ENCODE data around the gene CRYBA2. TPM values are rescaled to one million over a fixed set of nuclear protein-coding genes. Genes with fewer than 3 reads are reported as not detected.

The CRYBA2 gene
- total RNA-seq, 1 experiment from 2014 or later, result not detected

DNA sequence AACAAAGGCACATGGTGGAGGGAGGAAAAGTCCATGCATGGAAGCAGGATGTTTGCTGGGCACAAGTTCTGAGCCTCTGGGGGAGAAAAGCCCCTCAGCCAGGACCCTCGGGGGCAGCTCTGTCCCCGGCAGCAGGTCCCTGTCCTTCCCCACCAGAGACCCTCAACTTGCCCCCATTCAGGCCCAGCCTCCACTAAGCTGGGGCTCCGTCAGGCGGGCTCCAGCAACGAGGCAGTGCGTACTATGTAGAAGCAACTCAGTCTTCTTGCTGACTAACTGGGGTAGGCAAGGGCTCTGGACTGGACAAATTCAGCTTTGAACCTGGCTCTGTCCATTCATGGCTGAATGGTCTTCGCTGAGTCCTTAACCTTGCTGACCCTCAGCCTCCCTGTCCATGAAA is 25.1 kb upstream of the CRYBA2 start:
- Histone ChIP-seq H3K27ac (ENCODE audit: low read length) (no peak overlapping the region), H3K4me1 (ENCODE audit: control insufficient read depth, insufficient read depth, low read length) (no peaks in the 10 kb centered on the region), H3K36me3 (ENCODE audit: control insufficient read depth, insufficient read depth, low read length) (no peaks in the 10 kb centered on the region), H3K9me3 (ENCODE audit: control insufficient read depth, insufficient read depth, low read depth, low read length) (no peaks in the 10 kb centered on the region), H3K4me3 (ENCODE audit: low read depth in 2 of 2, low read length in 2 of 2) (no peak overlapping the region), H3K27me3 (ENCODE audit: control insufficient read depth, insufficient read depth, low read length) (no peaks in the 10 kb centered on the region)
- no peak for TF ChIP-seq REST (IDR thresholded peaks at IDR 0.05; ENCODE audit: insufficient read depth in 1 of 2, low read depth in 2 of 2, low read length in 1 of 2)
- no peak for TF ChIP-seq TCF7L2 (IDR thresholded peaks at IDR 0.05; ENCODE audit: low read depth, low read length)
- no peak for TF ChIP-seq SIN3A (IDR thresholded peaks at IDR 0.05; ENCODE audit: borderline replicate concordance, insufficient read depth, low read depth, low read length)
- no peak for TF ChIP-seq POLR2AphosphoS5 (IDR thresholded peaks at IDR 0.05; ENCODE audit: low read depth, low read length)
- no peak for TF ChIP-seq CTCF (IDR thresholded peaks at IDR 0.05)
- DNase-seq (ENCODE audit: low read depth, low spot score) (no peak), ATAC-seq (no peak)
- POLR2A ChIA-PET, result no interaction called here
- intact Hi-C loops (cut with micrococcal nuclease; ENCODE audit: unreplicated experiment) (no loop called here), in situ Hi-C loops (cut with HindIII; ENCODE audit: low pct_unique_long_range_greater_than_20kb, low sequenced_read_pairs) (no loop called here)
- no TSS peak for BruUV-seq (replicated peaks)
- CTCF ChIA-PET, result no interaction called here

- in situ Hi-C loops (cut with HindIII; ENCODE audit: low pct_unique_long_range_greater_than_20kb, low sequenced_read_pairs), result no loop called here
- BruUV-seq (replicated peaks), result no TSS peak
Measured at GRCh38 chr2:219017201-219017931, 24.1 kb upstream of the CRYBA2 start.

More at GRCh38 chr2:219017201-219017931, 24.1 kb upstream of the CRYBA2 start:
- CTCF ChIA-PET, result interaction anchor here (0.6 kb wide), 1 partner anchor 326 kb away, joined by 4 read pairs; no protein-coding TSS in a partner anchor
- ATAC-seq (no peak), DNase-seq (ENCODE audit: low read depth, low spot score) (no peak)
- TF ChIP-seq CTCF (IDR thresholded peaks at IDR 0.05) (no peak), POLR2AphosphoS5 (IDR thresholded peaks at IDR 0.05; ENCODE audit: low read depth, low read length) (no peak), SIN3A (IDR thresholded peaks at IDR 0.05; ENCODE audit: borderline replicate concordance, insufficient read depth, low read depth, low read length) (no peak), REST (IDR thresholded peaks at IDR 0.05; ENCODE audit: insufficient read depth in 1 of 2, low read depth in 2 of 2, low read length in 1 of 2) (no peak), TCF7L2 (IDR thresholded peaks at IDR 0.05; ENCODE audit: low read depth, low read length) (no peak)
- no peaks in the 10 kb centered on the region for H3K9me3 ChIP-seq (ENCODE audit: control insufficient read depth, insufficient read depth, low read depth, low read length)
- no peak overlapping the region for H3K27ac ChIP-seq (ENCODE audit: low read length)
- POLR2A ChIA-PET, result interaction anchor here (0.5 kb wide), 1 partner anchor 371 kb away, joined by 3 read pairs; no protein-coding TSS in a partner anchor
- H3K4me1 ChIP-seq (ENCODE audit: control insufficient read depth, insufficient read depth, low read length), result no peaks in the 10 kb centered on the region
- no peak overlapping the region for H3K4me3 ChIP-seq (ENCODE audit: low read depth in 2 of 2, low read length in 2 of 2)
- intact Hi-C loops (cut with micrococcal nuclease; ENCODE audit: unreplicated experiment), result no loop called here
- H3K36me3 ChIP-seq (ENCODE audit: control insufficient read depth, insufficient read depth, low read length), result no peaks in the 10 kb centered on the region
- H3K27me3 ChIP-seq (ENCODE audit: control insufficient read depth, insufficient read depth, low read length), result no peaks in the 10 kb centered on the region
